Panc1 (cell line): ENCODE results near the gene KDM2A. TPM values are rescaled to one million over a fixed set of nuclear protein-coding genes. Genes with fewer than 3 reads are reported as not detected.

Experiments used
- ATAC-seq: fragments of 200-7000 bp; cut with Tn5 transposase; 2 replicates; pipeline ENCODE4 v1.9.1; 2020; ENCODE audit warnings: mild to moderate bottlenecking, moderate library complexity
- BruUV-seq: library from RNA; stranded (reverse); fragments of 400-500 nt; replicated peaks from 2 replicates; lab custom pipeline; 2021; lab: Mats Ljungman, UMichigan
- CTCF ChIA-PET: fragments of 300-600 bp; sonication (Branson Sonifier 250); formaldehyde crosslinking; loops from one replicate; lab custom pipeline; 2022; ENCODE audit warnings: antibody characterized with exemption; lab: Charles Lee
- POLR2A ChIA-PET: fragments of 300-600 bp; sonication (Branson Sonifier 250); formaldehyde crosslinking; loops from one replicate; lab custom pipeline; 2022; ENCODE audit warnings: antibody characterized with exemption; lab: Charles Lee
- DNase-seq: peaks from one replicate; pipeline ENCODE4 v3.0.0-alpha.2; 2010; ENCODE audit warnings: low read depth, low spot score
- H3K27ac ChIP-seq: 2 replicates; pipeline ENCODE4 v1.5.1; 2011; ENCODE audit warnings: mild to moderate bottlenecking, low read length, inconsistent platforms
- H3K27me3 ChIP-seq: fragments of 200-500 bp; sonication (Bioruptor generic); 2 replicates; pipeline ENCODE4 v1.6.0; 2014; ENCODE audit warnings: low read length, inconsistent platforms; ENCODE audit not compliant: control insufficient read depth, insufficient read depth
- H3K36me3 ChIP-seq: fragments of 200-500 bp; sonication (Bioruptor generic); 2 replicates; pipeline ENCODE4 v1.5.1; 2014; ENCODE audit warnings: inconsistent platforms, mild to moderate bottlenecking, low read length, moderate library complexity; ENCODE audit not compliant: control insufficient read depth, insufficient read depth
- H3K4me1 ChIP-seq: 2 replicates; pipeline ENCODE4 v1.5.1; 2011; ENCODE audit warnings: inconsistent platforms, mild to moderate bottlenecking, low read length, moderate library complexity; ENCODE audit not compliant: control insufficient read depth, insufficient read depth
- H3K4me3 ChIP-seq, 2 experiments: 2 replicates each; pipeline ENCODE4 v1.5.1; 2011 to 2012; ENCODE audit warnings: low read depth in 2 of 2, low read length in 2 of 2, mild to moderate bottlenecking in 2 of 2, inconsistent platforms in 1 of 2, moderate library complexity in 1 of 2
- H3K9me3 ChIP-seq: fragments of 200-500 bp; sonication (Bioruptor generic); 2 replicates; pipeline ENCODE4 v1.5.1; 2014; ENCODE audit warnings: low read depth, mild to moderate bottlenecking, inconsistent platforms, low read length, moderate library complexity; ENCODE audit not compliant: control insufficient read depth, insufficient read depth
- CTCF ChIP-seq: fragments of 450-650 bp; IDR thresholded peaks from 2 replicates; pipeline ENCODE4 v1.5.1; 2017; ENCODE audit warnings: mild to moderate bottlenecking
- POLR2AphosphoS5 ChIP-seq: IDR thresholded peaks from 2 replicates; pipeline ENCODE4 v1.6.1; 2012; ENCODE audit warnings: mild to moderate bottlenecking, low read depth, low read length, moderate library complexity
- REST ChIP-seq, 2 experiments: IDR thresholded peaks; 2 replicates each; pipeline ENCODE4 v1.6.1; 2011 to 2012; ENCODE audit warnings: low read depth in 2 of 2, control low read depth in 1 of 2, low read length in 1 of 2, mild to moderate bottlenecking in 1 of 2, moderate library complexity in 1 of 2; ENCODE audit not compliant: insufficient read depth in 1 of 2
- SIN3A ChIP-seq: IDR thresholded peaks from 2 replicates; pipeline ENCODE4 v1.6.1; 2012; ENCODE audit warnings: low read depth, mild to moderate bottlenecking, low read length, moderate library complexity, borderline replicate concordance; ENCODE audit not compliant: insufficient read depth
- TCF7L2 ChIP-seq: IDR thresholded peaks from 2 replicates; pipeline ENCODE4 v1.6.1; 2011; ENCODE audit warnings: mild to moderate bottlenecking, low read depth, low read length, inconsistent platforms
- in situ Hi-C: cut with HindIII; loops from 2 replicates; pipeline ENCODE4 v1.10.0; 2016; ENCODE audit warnings: low sequenced_read_pairs, low pct_unique_long_range_greater_than_20kb
- intact Hi-C: fragments of 100-400 bp; cut with micrococcal nuclease; formaldehyde crosslinking; loops from one replicate; pipeline ENCODE4 v1.10.0; 2022; ENCODE audit not compliant: unreplicated experiment
- total RNA-seq: library from RNA; stranded (reverse); gene quantifications from one replicate; pipeline ENCODE4 v1.2.1, GENCODE V29; 2021; ENCODE audit not compliant: unreplicated experiment

Gene KDM2A
- total RNA-seq, 1 experiment from 2014 or later = 112 TPM

- POLR2A ChIA-PET = interaction anchor here (0.6 kb wide), 1 partner anchor 224 kb away, joined by 3 read pairs; no protein-coding TSS in a partner anchor
- no peak for ATAC-seq
Observed at GRCh38 chr11:67157691-67158090, 38.6 kb downstream of the KDM2A start.

GRCh38 chr11:67158221-67158620 lies 39.2 kb downstream of the KDM2A start:
- BruUV-seq = no TSS peak
- in situ Hi-C loops = no loop called here
- no peak for TF ChIP-seq POLR2AphosphoS5
- no peak for TF ChIP-seq TCF7L2
- no peak for TF ChIP-seq REST (IDR thresholded peaks at IDR 0.05; ENCODE audit: insufficient read depth in 1 of 2, low read depth in 2 of 2, low read length in 1 of 2)
- no peak for TF ChIP-seq CTCF
- TF ChIP-seq SIN3A = no peak
- Histone ChIP-seq H3K36me3 (no peaks in the 10 kb centered on the region), H3K27me3 (no peaks in the 10 kb centered on the region), H3K9me3 (no peaks in the 10 kb centered on the region), H3K4me1 (no peaks in the 10 kb centered on the region; the same call in 1 of the 2 replicates), H3K27ac (no peak overlapping the region), H3K4me3 (no peak overlapping the region)
- ATAC-seq = no peak
- CTCF ChIA-PET = interaction anchor here (0.6 kb wide), 1 partner anchor 1856 kb away, joined by 5 read pairs; no protein-coding TSS in a partner anchor
- POLR2A ChIA-PET = interaction anchor here (0.6 kb wide), 1 partner anchor 223 kb away, joined by 3 read pairs; no protein-coding TSS in a partner anchor
- intact Hi-C loops = no loop called here
- DNase-seq = no peak

More at GRCh38 chr11:67157691-67158090, 38.6 kb downstream of the KDM2A start:
- no peaks in the 10 kb centered on the region; the same call in 1 of the 2 replicates for H3K4me1 ChIP-seq
- H3K9me3 ChIP-seq = no peaks in the 10 kb centered on the region
- no peak for DNase-seq
- no TSS peak for BruUV-seq
- intact Hi-C loops (no loop called here), in situ Hi-C loops (no loop called here)
- CTCF ChIA-PET = interaction anchor here (0.6 to 0.7 kb wide), 5 partner anchors 8 to 1857 kb away, joined by 4 to 9 read pairs (median 8); partner anchors contain the start of gene KDM2A
- no peak for TF ChIP-seq SIN3A
- no peak for TF ChIP-seq CTCF
- TF ChIP-seq POLR2AphosphoS5 = no peak
- no peak for TF ChIP-seq TCF7L2
- TF ChIP-seq REST (IDR thresholded peaks at IDR 0.05; ENCODE audit: insufficient read depth in 1 of 2, low read depth in 2 of 2, low read length in 1 of 2) = no peak
- no peak overlapping the region for H3K4me3 ChIP-seq
- no peak overlapping the region for H3K27ac ChIP-seq
- no peaks in the 10 kb centered on the region for H3K27me3 ChIP-seq
- no peaks in the 10 kb centered on the region for H3K36me3 ChIP-seq
